ENCODE results near the gene COL20A1. TPM values are rescaled to one million over a fixed set of nuclear protein-coding genes. Genes with fewer than 3 reads are reported as not detected.
"Not testable (repeated sequence)": the region's sequence is repeated elsewhere in the genome, so short reads cannot be mapped to it uniquely, and the experiment has no call there.

COL20A1 gene
- total RNA-seq, 1 experiment from 2014 or later: 0.23 TPM

GRCh38 chr20:63303095-63303666 lies 10.2 kb downstream of the COL20A1 start:
- DNase-seq (ENCODE audit: low read depth, low spot score): no peak
- BruUV-seq (replicated peaks): no TSS peak
- intact Hi-C loops (cut with micrococcal nuclease; ENCODE audit: unreplicated experiment): no loop called here
- in situ Hi-C loops (cut with HindIII; ENCODE audit: low pct_unique_long_range_greater_than_20kb, low sequenced_read_pairs): no loop called here
- Histone ChIP-seq H3K36me3 (ENCODE audit: control insufficient read depth, insufficient read depth, low read length) (no peaks in the 10 kb centered on the region), H3K27me3 (ENCODE audit: control insufficient read depth, insufficient read depth, low read length) (0 out of 2 replicates have a peak, but pooled peaks cover 2% of the 10 kb centered on the region), H3K27ac (ENCODE audit: low read length) (no peak overlapping the region), H3K9me3 (ENCODE audit: control insufficient read depth, insufficient read depth, low read depth, low read length) (peaks cover 7% of the 10 kb centered on the region; the same call in 1 of the 2 replicates), H3K4me3 (ENCODE audit: low read depth in 2 of 2, low read length in 2 of 2) (no peak overlapping the region), H3K4me1 (ENCODE audit: control insufficient read depth, insufficient read depth, low read length) (peaks cover 3% of the 10 kb centered on the region; the same call in 1 of the 2 replicates)
- no peak for ATAC-seq
- POLR2A ChIA-PET: no interaction called here
- no peak for TF ChIP-seq TCF7L2 (IDR thresholded peaks at IDR 0.05; ENCODE audit: low read depth, low read length)
- CTCF ChIA-PET: no interaction called here

GRCh38 chr20:63305393-63305792 lies 12.4 kb downstream of the COL20A1 start:
- intact Hi-C loops (cut with micrococcal nuclease; ENCODE audit: unreplicated experiment): no loop called here
- Histone ChIP-seq H3K27ac (ENCODE audit: low read length) (no peak overlapping the region), H3K4me3 (ENCODE audit: low read depth in 2 of 2, low read length in 2 of 2) (no peak overlapping the region), H3K36me3 (ENCODE audit: control insufficient read depth, insufficient read depth, low read length) (no peaks in the 10 kb centered on the region), H3K27me3 (ENCODE audit: control insufficient read depth, insufficient read depth, low read length) (0 out of 2 replicates have a peak, but pooled peaks cover 2% of the 10 kb centered on the region), H3K4me1 (ENCODE audit: control insufficient read depth, insufficient read depth, low read length) (peaks cover 3% of the 10 kb centered on the region; the same call in 1 of the 2 replicates), H3K9me3 (ENCODE audit: control insufficient read depth, insufficient read depth, low read depth, low read length) (peaks cover 7% of the 10 kb centered on the region; the same call in 1 of the 2 replicates)
- BruUV-seq (replicated peaks): no TSS peak
- ChIA-PET CTCF (no interaction called here), POLR2A (no interaction called here)
- DNase-seq (ENCODE audit: low read depth, low spot score) (no peak), ATAC-seq (no peak)
- in situ Hi-C loops (cut with HindIII; ENCODE audit: low pct_unique_long_range_greater_than_20kb, low sequenced_read_pairs): no loop called here
- no peak for TF ChIP-seq CTCF (IDR thresholded peaks at IDR 0.05)
- TF ChIP-seq SIN3A (IDR thresholded peaks at IDR 0.05; ENCODE audit: borderline replicate concordance, insufficient read depth, low read depth, low read length): no peak
- no peak for TF ChIP-seq REST (IDR thresholded peaks at IDR 0.05; ENCODE audit: insufficient read depth in 1 of 2, low read depth in 2 of 2, low read length in 1 of 2)
- no peak for TF ChIP-seq TCF7L2 (IDR thresholded peaks at IDR 0.05; ENCODE audit: low read depth, low read length)
- TF ChIP-seq POLR2AphosphoS5 (IDR thresholded peaks at IDR 0.05; ENCODE audit: low read depth, low read length): no peak

DNA sequence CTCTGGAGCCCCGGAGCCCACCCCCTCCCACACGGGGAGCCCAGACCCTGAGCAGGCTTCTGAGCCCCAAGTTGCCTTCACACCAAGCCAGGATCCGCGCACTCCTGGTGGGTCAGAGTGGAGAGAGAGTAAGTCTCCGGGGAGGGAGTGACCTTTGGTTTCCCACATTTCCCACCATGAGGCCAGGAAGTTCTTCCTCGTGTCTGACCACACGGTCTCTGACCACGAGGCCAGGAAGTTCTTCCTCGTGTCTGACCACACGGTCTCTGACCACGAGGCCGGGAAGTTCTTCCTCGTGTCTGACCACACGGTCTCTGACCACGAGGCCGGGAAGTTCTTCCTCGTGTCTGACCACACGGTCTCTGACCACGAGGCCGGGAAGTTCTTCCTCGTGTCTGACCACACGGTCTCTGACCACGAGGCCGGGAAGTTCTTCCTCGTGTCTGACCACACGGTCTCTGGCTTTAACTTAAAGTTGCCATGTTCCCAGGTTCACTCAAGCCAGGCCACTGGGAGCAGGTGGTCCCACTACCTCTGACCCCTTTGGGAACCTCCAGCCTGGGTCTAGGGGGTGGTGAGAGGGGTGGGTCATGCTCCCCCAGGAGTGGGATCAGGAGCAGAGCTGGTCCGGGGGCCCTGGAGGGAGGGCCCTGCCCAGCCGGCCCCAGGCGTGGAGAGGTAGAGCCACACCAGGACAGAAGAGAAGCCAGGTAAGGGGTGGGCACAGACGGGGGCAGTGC lies 13.1 kb downstream of the COL20A1 start:
- in situ Hi-C loops (cut with HindIII; ENCODE audit: low pct_unique_long_range_greater_than_20kb, low sequenced_read_pairs): not testable (repeated sequence)

More for the DNA sequence above, 13.1 kb downstream of the COL20A1 start:
- DNase-seq (ENCODE audit: low read depth, low spot score); H3K27me3 ChIP-seq (ENCODE audit: control insufficient read depth, insufficient read depth, low read length); H3K27ac ChIP-seq (ENCODE audit: low read length); POLR2A ChIA-PET; H3K36me3 ChIP-seq (ENCODE audit: control insufficient read depth, insufficient read depth, low read length); intact Hi-C loops (cut with micrococcal nuclease; ENCODE audit: unreplicated experiment); CTCF ChIA-PET; H3K4me3 ChIP-seq (ENCODE audit: low read depth in 2 of 2, low read length in 2 of 2); H3K4me1 ChIP-seq (ENCODE audit: control insufficient read depth, insufficient read depth, low read length); BruUV-seq (replicated peaks); H3K9me3 ChIP-seq (ENCODE audit: control insufficient read depth, insufficient read depth, low read depth, low read length); ATAC-seq: not testable (repeated sequence)
